ENCODE measurements around the gene HRK. TPM values are rescaled to one million over a fixed set of nuclear protein-coding genes. Genes with fewer than 3 reads are reported as not detected.

HRK gene
- total RNA-seq, 1 experiment from 2014 or later = 1.2 TPM

GRCh38 chr12:116856729-116857128 is 24.5 kb downstream of the HRK start:
- peaks cover 49% of the 10 kb centered on the region for H3K4me1 ChIP-seq (ENCODE audit: low read length)
- H3K9me2 ChIP-seq (replicated peaks; ENCODE audit: insufficient read depth, low read length) = no peaks in the 10 kb centered on the region
- no peaks in the 10 kb centered on the region for H3K27me3 ChIP-seq (ENCODE audit: low read length)
- H2AFZ ChIP-seq (ENCODE audit: low read length) = no peak overlapping the region
- no peaks in the 10 kb centered on the region for H3K9me3 ChIP-seq (ENCODE audit: low read length)
- H3K4me3 ChIP-seq (ENCODE audit: low read length) = no peak overlapping the region
- DNase-seq = no peak
- H3K27ac ChIP-seq (ENCODE audit: low read length) = no peak overlapping the region
- H3K36me3 ChIP-seq (ENCODE audit: insufficient read depth, low read length) = no peaks in the 10 kb centered on the region
- H4K20me1 ChIP-seq (ENCODE audit: insufficient read depth, low read depth, low read length) = no peaks in the 10 kb centered on the region
- no peaks in the 10 kb centered on the region for H3K79me2 ChIP-seq (ENCODE audit: low read length)
- no peak overlapping the region for H3K4me2 ChIP-seq (ENCODE audit: low read depth, low read length, poor library complexity, severe bottlenecking)
- H3K9ac ChIP-seq (ENCODE audit: low read length) = no peak overlapping the region

- peaks cover 41% of the 10 kb centered on the region for H3K4me1 ChIP-seq (ENCODE audit: low read length)
- no peaks in the 10 kb centered on the region for H3K27me3 ChIP-seq (ENCODE audit: low read length)
- no peak overlapping the region for H3K4me3 ChIP-seq (ENCODE audit: low read length)
- H3K9me3 ChIP-seq (ENCODE audit: low read length) = no peaks in the 10 kb centered on the region
- no peak overlapping the region for H3K27ac ChIP-seq (ENCODE audit: low read length)
- H3K79me2 ChIP-seq (ENCODE audit: low read length) = no peaks in the 10 kb centered on the region
- H3K9ac ChIP-seq (ENCODE audit: low read length) = no peak overlapping the region
- H3K9me2 ChIP-seq (replicated peaks; ENCODE audit: insufficient read depth, low read length) = no peaks in the 10 kb centered on the region
- no peaks in the 10 kb centered on the region for H3K36me3 ChIP-seq (ENCODE audit: insufficient read depth, low read length)
- DNase-seq = no peak
- no peak overlapping the region for H3K4me2 ChIP-seq (ENCODE audit: low read depth, low read length, poor library complexity, severe bottlenecking)
- H4K20me1 ChIP-seq (ENCODE audit: insufficient read depth, low read depth, low read length) = no peaks in the 10 kb centered on the region
- H2AFZ ChIP-seq (ENCODE audit: low read length) = no peak overlapping the region
These were observed 25.3 kb downstream of the HRK start for GRCh38 chr12:116855744-116856470.

GRCh38 chr12:116853507-116853906 is 27.7 kb downstream of the HRK start:
- Histone ChIP-seq H3K79me2 (ENCODE audit: low read length) (no peaks in the 10 kb centered on the region), H3K9me2 (replicated peaks; ENCODE audit: insufficient read depth, low read length) (no peaks in the 10 kb centered on the region), H4K20me1 (ENCODE audit: insufficient read depth, low read depth, low read length) (no peaks in the 10 kb centered on the region), H3K36me3 (ENCODE audit: insufficient read depth, low read length) (no peaks in the 10 kb centered on the region), H3K4me3 (ENCODE audit: low read length) (no peak overlapping the region), H3K4me1 (ENCODE audit: low read length) (peaks cover 17% of the 10 kb centered on the region), H3K9me3 (ENCODE audit: low read length) (no peaks in the 10 kb centered on the region), H2AFZ (ENCODE audit: low read length) (no peak overlapping the region), H3K27me3 (ENCODE audit: low read length) (no peaks in the 10 kb centered on the region), H3K9ac (ENCODE audit: low read length) (no peak overlapping the region), H3K4me2 (ENCODE audit: low read depth, low read length, poor library complexity, severe bottlenecking) (no peak overlapping the region), H3K27ac (ENCODE audit: low read length) (no peak overlapping the region)
- DNase-seq = no peak

DNA sequence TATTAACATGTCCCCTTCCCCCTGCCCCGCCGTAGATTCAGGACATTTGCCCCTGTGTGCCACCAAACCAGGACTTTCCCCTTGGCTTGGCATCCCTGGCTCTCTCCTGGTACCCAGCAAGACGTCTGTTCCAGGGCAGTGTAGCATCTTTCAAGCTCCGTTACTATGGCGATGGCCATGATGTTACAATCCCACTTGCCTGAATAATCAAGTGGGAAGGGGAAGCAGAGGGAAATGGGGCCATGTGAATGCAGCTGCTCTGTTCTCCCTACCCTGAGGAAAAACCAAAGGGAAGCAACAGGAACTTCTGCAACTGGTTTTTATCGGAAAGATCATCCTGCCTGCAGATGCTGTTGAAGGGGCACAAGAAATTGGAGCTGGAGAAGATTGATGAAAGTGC is 28.9 kb downstream of the HRK start:
- H3K9me3 ChIP-seq (ENCODE audit: low read length) = no peaks in the 10 kb centered on the region
- H3K4me2 ChIP-seq (ENCODE audit: low read depth, low read length, poor library complexity, severe bottlenecking) = no peak overlapping the region
- DNase-seq = no peak
- no peaks in the 10 kb centered on the region for H3K36me3 ChIP-seq (ENCODE audit: insufficient read depth, low read length)
- no peak overlapping the region for H2AFZ ChIP-seq (ENCODE audit: low read length)
- H3K4me3 ChIP-seq (ENCODE audit: low read length) = no peak overlapping the region
- H4K20me1 ChIP-seq (ENCODE audit: insufficient read depth, low read depth, low read length) = no peaks in the 10 kb centered on the region
- no peak overlapping the region for H3K9ac ChIP-seq (ENCODE audit: low read length)
- H3K4me1 ChIP-seq (ENCODE audit: low read length) = peaks cover 5% of the 10 kb centered on the region
- H3K27me3 ChIP-seq (ENCODE audit: low read length) = no peaks in the 10 kb centered on the region
- no peaks in the 10 kb centered on the region for H3K9me2 ChIP-seq (replicated peaks; ENCODE audit: insufficient read depth, low read length)
- no peak overlapping the region for H3K27ac ChIP-seq (ENCODE audit: low read length)
- no peaks in the 10 kb centered on the region for H3K79me2 ChIP-seq (ENCODE audit: low read length)

GRCh38 chr12:116849216-116849615 is 32.0 kb downstream of the HRK start:
- no peaks in the 10 kb centered on the region for H3K9me3 ChIP-seq (ENCODE audit: low read length)
- H2AFZ ChIP-seq (ENCODE audit: low read length) = no peak overlapping the region
- DNase-seq = no peak

GRCh38 chr12:116843085-116843484 is 38.2 kb downstream of the HRK start:
- Histone ChIP-seq H3K4me1 (ENCODE audit: low read length) (peaks cover 14% of the 10 kb centered on the region), H3K9ac (ENCODE audit: low read length) (no peak overlapping the region), H3K79me2 (ENCODE audit: low read length) (no peaks in the 10 kb centered on the region), H3K9me3 (ENCODE audit: low read length) (no peaks in the 10 kb centered on the region), H4K20me1 (ENCODE audit: insufficient read depth, low read depth, low read length) (no peaks in the 10 kb centered on the region), H3K27me3 (ENCODE audit: low read length) (no peaks in the 10 kb centered on the region), H3K4me3 (ENCODE audit: low read length) (no peak overlapping the region), H3K27ac (ENCODE audit: low read length) (no peak overlapping the region), H3K4me2 (ENCODE audit: low read depth, low read length, poor library complexity, severe bottlenecking) (no peak overlapping the region), H3K36me3 (ENCODE audit: insufficient read depth, low read length) (no peaks in the 10 kb centered on the region), H2AFZ (ENCODE audit: low read length) (no peak overlapping the region), H3K9me2 (replicated peaks; ENCODE audit: insufficient read depth, low read length) (no peaks in the 10 kb centered on the region)
- DNase-seq = no peak

More at GRCh38 chr12:116849216-116849615, 32.0 kb downstream of the HRK start:
- Histone ChIP-seq H3K4me3 (ENCODE audit: low read length) (no peak overlapping the region), H3K36me3 (ENCODE audit: insufficient read depth, low read length) (no peaks in the 10 kb centered on the region), H3K27ac (ENCODE audit: low read length) (no peak overlapping the region), H3K79me2 (ENCODE audit: low read length) (no peaks in the 10 kb centered on the region), H4K20me1 (ENCODE audit: insufficient read depth, low read depth, low read length) (no peaks in the 10 kb centered on the region), H3K9ac (ENCODE audit: low read length) (no peak overlapping the region), H3K4me1 (ENCODE audit: low read length) (no peaks in the 10 kb centered on the region), H3K4me2 (ENCODE audit: low read depth, low read length, poor library complexity, severe bottlenecking) (no peak overlapping the region), H3K27me3 (ENCODE audit: low read length) (no peaks in the 10 kb centered on the region), H3K9me2 (replicated peaks; ENCODE audit: insufficient read depth, low read length) (no peaks in the 10 kb centered on the region)

DNA sequence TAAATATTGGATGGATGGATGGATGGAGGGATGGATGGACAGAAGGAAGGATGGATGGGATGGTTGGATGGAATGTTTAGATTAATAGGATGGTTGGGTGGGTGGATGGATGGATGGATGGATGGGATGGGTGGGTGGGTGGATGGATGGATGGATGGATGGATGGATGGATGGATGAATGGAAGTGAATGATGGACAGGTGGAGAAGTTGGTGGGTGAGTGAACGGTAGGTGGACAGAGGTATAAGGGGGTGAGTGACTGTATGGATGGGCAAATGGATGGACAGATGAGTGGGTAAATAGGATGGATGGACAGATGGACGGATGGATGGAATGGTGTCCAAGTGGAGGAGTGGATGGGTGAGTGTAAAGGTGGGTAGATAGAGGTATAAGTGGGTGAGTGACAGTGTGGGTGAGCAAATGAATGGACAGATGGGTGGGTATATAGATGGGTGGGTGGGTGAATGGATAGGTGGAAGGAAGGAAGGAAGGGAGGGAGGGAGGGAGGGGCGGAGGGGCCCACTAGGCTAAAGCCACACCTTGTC is 41.9 kb downstream of the HRK start:
- no peak for DNase-seq
- H3K9me2 ChIP-seq (replicated peaks; ENCODE audit: insufficient read depth, low read length) = no peaks in the 10 kb centered on the region
- H3K36me3 ChIP-seq (ENCODE audit: insufficient read depth, low read length) = no peaks in the 10 kb centered on the region
- H3K4me1 ChIP-seq (ENCODE audit: low read length) = peaks cover 25% of the 10 kb centered on the region
- no peaks in the 10 kb centered on the region for H3K79me2 ChIP-seq (ENCODE audit: low read length)
- no peaks in the 10 kb centered on the region for H3K9me3 ChIP-seq (ENCODE audit: low read length)
- H3K27me3 ChIP-seq (ENCODE audit: low read length) = no peaks in the 10 kb centered on the region
- no peak overlapping the region for H3K4me3 ChIP-seq (ENCODE audit: low read length)
- peak overlapping the region; percentile 36; the same call in 1 of the 2 replicates for H3K9ac ChIP-seq (ENCODE audit: low read length)
- no peak overlapping the region for H3K4me2 ChIP-seq (ENCODE audit: low read depth, low read length, poor library complexity, severe bottlenecking)
- no peaks in the 10 kb centered on the region for H4K20me1 ChIP-seq (ENCODE audit: insufficient read depth, low read depth, low read length)
- H3K27ac ChIP-seq (ENCODE audit: low read length) = peak overlapping the region; percentile 66
- H2AFZ ChIP-seq (ENCODE audit: low read length) = no peak overlapping the region

- H3K79me2 ChIP-seq (ENCODE audit: low read length) = no peaks in the 10 kb centered on the region
- peak; percentile 85 for DNase-seq
- H2AFZ ChIP-seq (ENCODE audit: low read length) = no peak overlapping the region
- peak overlapping the region; percentile 36; the same call in 1 of the 2 replicates for H3K9ac ChIP-seq (ENCODE audit: low read length)
- H3K9me3 ChIP-seq (ENCODE audit: low read length) = no peaks in the 10 kb centered on the region
- no peaks in the 10 kb centered on the region for H3K9me2 ChIP-seq (replicated peaks; ENCODE audit: insufficient read depth, low read length)
- H3K4me1 ChIP-seq (ENCODE audit: low read length) = peaks cover 25% of the 10 kb centered on the region
- no peaks in the 10 kb centered on the region for H3K36me3 ChIP-seq (ENCODE audit: insufficient read depth, low read length)
- H4K20me1 ChIP-seq (ENCODE audit: insufficient read depth, low read depth, low read length) = no peaks in the 10 kb centered on the region
- H3K4me2 ChIP-seq (ENCODE audit: low read depth, low read length, poor library complexity, severe bottlenecking) = peak overlapping the region; percentile 39
- H3K4me3 ChIP-seq (ENCODE audit: low read length) = no peak overlapping the region
- H3K27ac ChIP-seq (ENCODE audit: low read length) = peak overlapping the region; percentile 66
- no peaks in the 10 kb centered on the region for H3K27me3 ChIP-seq (ENCODE audit: low read length)
These were observed 42.9 kb downstream of the HRK start for GRCh38 chr12:116838365-116838764.
